OCI-LY1 (cell line): ENCODE results near the gene KRTAP22-1.

ENCODE experiments used
- H2AFZ ChIP-seq: fragments of 200-600 bp; sonication (generic), shearing (Covaris generic); 2 replicates; pipeline ENCODE4 v1.6.0; 2014; ENCODE audit warnings: antibody characterized with exemption, mild to moderate bottlenecking, low read length
- H3F3A ChIP-seq: fragments of 200-600 bp; sonication (generic), shearing (Covaris generic); 2 replicates; pipeline ENCODE4 v1.6.0; 2014; ENCODE audit warnings: mild to moderate bottlenecking, antibody characterized with exemption, low read length, moderate library complexity; ENCODE audit not compliant: insufficient read depth
- H3K27ac ChIP-seq: fragments of 200-600 bp; sonication (generic); 2 replicates; pipeline ENCODE4 v1.5.1; 2014; ENCODE audit warnings: low read length, mixed run types, mild to moderate bottlenecking, low read depth; ENCODE audit not compliant: poor library complexity, severe bottlenecking
- H3K27me3 ChIP-seq: fragments of 200-600 bp; sonication (generic); 2 replicates; pipeline ENCODE4 v1.6.0; 2014; ENCODE audit warnings: antibody characterized with exemption, mild to moderate bottlenecking, low read length, moderate library complexity; ENCODE audit not compliant: insufficient read depth
- H3K36me3 ChIP-seq: fragments of 200-600 bp; sonication (generic); 2 replicates; pipeline ENCODE4 v1.6.1; 2014; ENCODE audit warnings: mild to moderate bottlenecking, antibody characterized with exemption, low read length, moderate library complexity, mixed read lengths; ENCODE audit not compliant: insufficient read depth
- H3K4me1 ChIP-seq: fragments of 200-600 bp; sonication (generic); 2 replicates; pipeline ENCODE4 v1.5.1; 2014; ENCODE audit warnings: mild to moderate bottlenecking, low read length, moderate library complexity; ENCODE audit not compliant: insufficient read depth, severe bottlenecking
- H3K4me2 ChIP-seq: fragments of 200-600 bp; sonication (generic), shearing (Covaris generic); 2 replicates; pipeline ENCODE4 v1.6.1; 2014; ENCODE audit warnings: low read length
- H3K4me3 ChIP-seq: fragments of 200-600 bp; sonication (generic); 2 replicates; pipeline ENCODE4 v1.5.1; 2014; ENCODE audit warnings: low read length, low read depth, mild to moderate bottlenecking, mixed read lengths; ENCODE audit not compliant: poor library complexity, severe bottlenecking
- H3K79me2 ChIP-seq: fragments of 200-600 bp; shearing (Covaris generic); 2 replicates; pipeline ENCODE4 v1.6.1; 2016; ENCODE audit warnings: mixed run types, low read length, mixed read lengths; ENCODE audit not compliant: insufficient read depth
- H3K9ac ChIP-seq: fragments of 200-600 bp; sonication (generic), shearing (Covaris generic); 2 replicates; pipeline ENCODE4 v1.6.1; 2014; ENCODE audit warnings: mild to moderate bottlenecking, low read length, mixed read lengths
- H3K9me2 ChIP-seq: fragments of 200-600 bp; sonication (generic), shearing (Covaris generic); 2 replicates; pipeline ENCODE4 v1.6.1; 2014; ENCODE audit warnings: low read depth, mild to moderate bottlenecking, low read length, mixed read lengths
- H3K9me3 ChIP-seq: fragments of 200-600 bp; shearing (Covaris generic); 2 replicates; pipeline ENCODE4 v1.6.1; 2014; ENCODE audit warnings: low read length, mixed read lengths
- H4K20me1 ChIP-seq: fragments of 200-600 bp; sonication (generic), shearing (Covaris generic); 2 replicates; pipeline ENCODE4 v1.6.0; 2016; ENCODE audit warnings: mild to moderate bottlenecking, low read length; ENCODE audit not compliant: insufficient read depth
- EZH2 ChIP-seq: fragments of 200-600 bp; sonication (generic), shearing (Covaris generic); IDR thresholded peaks from 2 replicates; pipeline ENCODE4 v1.8.0; 2017; ENCODE audit warnings: borderline replicate concordance, mixed run types, mild to moderate bottlenecking, antibody characterized with exemption, low read length, moderate library complexity, mixed read lengths
- TF ChIP-seq, protein P1 (sequence below): fragments of 200-600 bp; sonication (generic), shearing (Covaris generic); IDR thresholded peaks from 2 replicates; pipeline ENCODE4 v1.5.1; 2017; ENCODE audit warnings: mild to moderate bottlenecking, antibody characterized with exemption, low read length, moderate library complexity, mixed read lengths

Gene KRTAP22-1

DNA sequence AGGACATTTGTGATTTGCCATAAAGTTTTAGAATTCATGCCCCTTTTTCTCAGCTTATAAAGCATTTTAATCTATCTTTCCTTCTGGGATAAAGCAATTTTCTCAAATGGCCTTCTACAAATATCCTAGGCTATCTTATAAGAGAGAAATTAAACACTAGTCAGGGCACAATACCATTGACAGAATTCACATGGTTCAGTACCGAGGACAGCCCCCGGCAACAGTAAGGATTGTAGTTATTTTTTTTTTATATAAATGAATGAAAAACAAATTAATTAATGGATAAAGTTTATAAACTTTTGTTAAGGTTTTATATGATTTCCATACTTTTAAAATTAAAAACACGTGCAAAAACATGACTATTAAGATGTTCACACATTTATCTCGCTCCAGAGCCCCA is 27.2 kb downstream of the KRTAP22-1 start:
- H3K9ac ChIP-seq = no peak overlapping the region
- no peaks in the 10 kb centered on the region for H3K27me3 ChIP-seq
- H3K36me3 ChIP-seq = no peaks in the 10 kb centered on the region
- H4K20me1 ChIP-seq = no peaks in the 10 kb centered on the region
- H3K4me2 ChIP-seq = no peak overlapping the region
- no peaks in the 10 kb centered on the region for H3K9me2 ChIP-seq
- H3K27ac ChIP-seq = no peak overlapping the region
- no peaks in the 10 kb centered on the region for H3K9me3 ChIP-seq
- H2AFZ ChIP-seq = no peak overlapping the region
- H3K4me1 ChIP-seq = no peaks in the 10 kb centered on the region
- no peak for TF ChIP-seq EZH2
- TF ChIP-seq, protein P1, sequence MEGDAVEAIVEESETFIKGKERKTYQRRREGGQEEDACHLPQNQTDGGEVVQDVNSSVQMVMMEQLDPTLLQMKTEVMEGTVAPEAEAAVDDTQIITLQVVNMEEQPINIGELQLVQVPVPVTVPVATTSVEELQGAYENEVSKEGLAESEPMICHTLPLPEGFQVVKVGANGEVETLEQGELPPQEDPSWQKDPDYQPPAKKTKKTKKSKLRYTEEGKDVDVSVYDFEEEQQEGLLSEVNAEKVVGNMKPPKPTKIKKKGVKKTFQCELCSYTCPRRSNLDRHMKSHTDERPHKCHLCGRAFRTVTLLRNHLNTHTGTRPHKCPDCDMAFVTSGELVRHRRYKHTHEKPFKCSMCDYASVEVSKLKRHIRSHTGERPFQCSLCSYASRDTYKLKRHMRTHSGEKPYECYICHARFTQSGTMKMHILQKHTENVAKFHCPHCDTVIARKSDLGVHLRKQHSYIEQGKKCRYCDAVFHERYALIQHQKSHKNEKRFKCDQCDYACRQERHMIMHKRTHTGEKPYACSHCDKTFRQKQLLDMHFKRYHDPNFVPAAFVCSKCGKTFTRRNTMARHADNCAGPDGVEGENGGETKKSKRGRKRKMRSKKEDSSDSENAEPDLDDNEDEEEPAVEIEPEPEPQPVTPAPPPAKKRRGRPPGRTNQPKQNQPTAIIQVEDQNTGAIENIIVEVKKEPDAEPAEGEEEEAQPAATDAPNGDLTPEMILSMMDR = no peak
- H3K4me3 ChIP-seq = no peak overlapping the region
- H3K79me2 ChIP-seq = no peaks in the 10 kb centered on the region
- no peaks in the 10 kb centered on the region for H3F3A ChIP-seq

DNA sequence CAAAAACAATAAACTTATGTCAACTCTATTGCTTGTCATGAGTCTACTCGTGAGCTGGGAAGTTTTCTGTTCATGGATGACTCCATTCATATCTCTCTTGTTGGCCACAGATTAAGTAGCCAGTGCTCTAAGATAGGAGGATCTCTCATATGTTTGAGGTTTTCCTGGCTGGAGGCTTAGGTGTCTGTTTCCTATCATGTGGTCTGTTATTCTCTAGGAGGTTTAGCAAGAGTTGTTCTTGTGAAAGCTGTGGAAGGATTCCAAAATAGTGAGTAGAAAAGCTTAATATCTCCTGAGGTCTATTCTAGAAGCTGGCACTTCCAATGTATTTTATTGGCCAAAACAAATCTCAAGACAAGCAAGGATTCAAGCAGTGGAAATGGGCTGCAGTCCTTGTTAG is 28.3 kb downstream of the KRTAP22-1 start:
- H3K9me3 ChIP-seq = no peaks in the 10 kb centered on the region
- no peak overlapping the region for H3K9ac ChIP-seq
- no peaks in the 10 kb centered on the region for H3K36me3 ChIP-seq
- H4K20me1 ChIP-seq = no peaks in the 10 kb centered on the region
- no peak overlapping the region for H3K4me3 ChIP-seq
- no peak overlapping the region for H3K27ac ChIP-seq
- H3F3A ChIP-seq = no peaks in the 10 kb centered on the region
- H3K4me1 ChIP-seq = no peaks in the 10 kb centered on the region
- TF ChIP-seq EZH2 = no peak
- TF ChIP-seq, protein P1 = no peak
- H3K9me2 ChIP-seq = no peaks in the 10 kb centered on the region
- H3K4me2 ChIP-seq = no peak overlapping the region
- no peaks in the 10 kb centered on the region for H3K27me3 ChIP-seq
- no peak overlapping the region for H2AFZ ChIP-seq
- H3K79me2 ChIP-seq = no peaks in the 10 kb centered on the region

DNA sequence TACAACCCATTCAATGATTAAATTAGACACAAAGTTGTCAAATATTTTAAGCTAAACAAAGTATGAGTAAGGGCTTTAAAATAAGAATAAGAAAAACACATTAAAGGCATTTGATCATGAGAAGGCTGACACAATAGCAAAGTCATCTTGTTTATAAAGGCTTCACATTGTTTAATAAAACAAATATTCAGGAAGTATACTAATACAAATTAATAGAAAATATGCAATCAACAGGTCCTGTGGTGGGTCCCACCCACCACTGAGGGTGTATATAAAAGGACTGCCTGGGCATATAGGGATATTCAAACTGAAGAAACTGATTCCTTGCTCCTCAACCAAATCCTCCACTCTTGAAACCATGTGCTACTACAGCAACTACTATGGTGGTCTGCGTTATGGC is 34.0 kb downstream of the KRTAP22-1 start, which contains the start of gene KRTAP20-2:
Gene KRTAP20-2 (plus strand): TSS at position 301 of the 400 bp plus-strand sequence. CDS start 58 bp downstream, at position 359.
- Histone ChIP-seq H4K20me1 (no peaks in the 10 kb centered on the region), H2AFZ (no peak within 1 kb of the TSS), H3F3A (no peaks in the 10 kb centered on the region), H3K9me3 (no peaks in the 10 kb centered on the region), H3K27ac (no peak within 1 kb of the TSS), H3K4me1 (no peaks in the 10 kb centered on the region), H3K27me3 (no peaks in the 10 kb centered on the region), H3K36me3 (no peaks in the 10 kb centered on the region), H3K9me2 (no peaks in the 10 kb centered on the region), H3K9ac (no peak within 1 kb of the TSS), H3K4me2 (no peak within 1 kb of the TSS), H3K79me2 (no peaks in the 10 kb centered on the region), H3K4me3 (no peak within 1 kb of the TSS)
- TF ChIP-seq, protein P1 = no peak
- TF ChIP-seq EZH2 = no peak
